Left cardiac atrium (tissue), 4 donors: ENCODE data around the gene USP35. TPM values are rescaled to one million over a fixed set of nuclear protein-coding genes. Genes with fewer than 3 reads are reported as not detected.
"Not testable (repeated sequence)": the region's sequence is repeated elsewhere in the genome, so short reads cannot be mapped to it uniquely, and the experiment has no call there.

Source experiments
- ATAC-seq, 2 donors: fragments of 200-7000 bp; cut with Tn5 transposase; one replicate each; pipeline ENCODE4 v1.9.1; 2020; ENCODE audit warnings: mild to moderate bottlenecking in 2 of 2, moderate library complexity in 2 of 2
- DNase-seq: peaks from one replicate; pipeline ENCODE4 v3.0.0-alpha.2; 2020
- intact Hi-C, 2 donors: fragments of 100-400 bp; cut with DNase I; formaldehyde crosslinking; loops; one replicate each; pipeline versions ENCODE4 v1.14.1 to v1.15.1; 2022 to 2023
- total RNA-seq, 2 donors: library from RNA; stranded (reverse); fragmentation: NEBNext Ultra II Directional; extraction: Animal tissue kit (Norgen Biotek cat#: 25700); gene quantifications; one replicate each; pipeline ENCODE4 v1.2.1, GENCODE V29; 2021
- donor health status: DM: no; HTN: yes; CAD: no.
- donor health status: DM: no; HTN: yes; CAD: no; lungs with severe emphysema.
- donor health status: DM: yes; HTN: yes; CAD: no.
- donor health status: Dilated cardiomyopathy.

USP35 gene
- total RNA-seq, 2 donors from 2014 or later: 6.5 to 10.6 TPM

DNA sequence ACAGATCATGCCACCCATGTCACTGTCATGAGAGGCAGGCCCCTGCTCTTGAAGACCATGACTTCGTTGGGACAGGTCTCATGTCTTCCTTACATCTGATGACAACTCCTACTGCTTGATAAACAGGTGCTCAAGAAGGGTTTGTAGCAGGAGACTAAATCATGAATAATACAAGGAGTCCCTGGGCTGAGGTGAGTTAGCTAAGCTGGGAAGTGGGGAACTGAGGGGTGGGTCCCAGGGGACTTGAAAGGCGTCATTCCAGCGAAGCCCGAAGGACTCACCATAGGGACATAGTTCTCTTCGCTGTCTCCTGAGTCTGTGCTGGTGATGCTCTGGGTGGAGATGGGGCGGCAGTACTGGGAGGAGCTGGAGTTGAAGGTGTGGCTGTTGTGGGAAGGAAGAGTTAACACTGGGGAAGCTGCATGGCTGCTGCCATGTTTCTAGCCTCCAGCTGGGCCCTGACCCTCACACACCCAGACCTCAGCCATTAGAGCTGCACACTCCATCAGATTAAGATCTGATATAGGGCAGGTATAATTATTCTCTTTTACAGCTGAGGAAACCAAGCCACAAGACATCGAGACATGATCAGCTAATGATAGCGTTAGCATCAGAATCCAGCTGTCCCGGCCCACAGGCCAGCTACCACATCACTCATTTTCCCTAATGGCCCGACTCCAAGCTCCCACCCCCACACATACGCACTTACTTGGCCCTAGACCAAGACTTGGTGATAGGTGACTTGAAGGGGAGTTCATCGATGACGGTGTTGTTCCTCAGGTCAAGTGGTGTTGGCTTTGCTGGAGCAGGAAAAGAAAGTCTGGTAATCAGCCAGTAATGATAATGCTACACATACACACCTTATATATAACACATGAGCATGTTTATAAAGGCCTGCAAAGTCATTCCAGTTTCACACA, 32.9 kb downstream of the USP35 start:
- intact Hi-C loops: no loop called here
- ATAC-seq: no peak
- DNase-seq: no peak

GRCh38 chr11:78222726-78223125, 34.0 kb downstream of the USP35 start:
- intact Hi-C loops, DNase-seq: not testable (repeated sequence)

DNA sequence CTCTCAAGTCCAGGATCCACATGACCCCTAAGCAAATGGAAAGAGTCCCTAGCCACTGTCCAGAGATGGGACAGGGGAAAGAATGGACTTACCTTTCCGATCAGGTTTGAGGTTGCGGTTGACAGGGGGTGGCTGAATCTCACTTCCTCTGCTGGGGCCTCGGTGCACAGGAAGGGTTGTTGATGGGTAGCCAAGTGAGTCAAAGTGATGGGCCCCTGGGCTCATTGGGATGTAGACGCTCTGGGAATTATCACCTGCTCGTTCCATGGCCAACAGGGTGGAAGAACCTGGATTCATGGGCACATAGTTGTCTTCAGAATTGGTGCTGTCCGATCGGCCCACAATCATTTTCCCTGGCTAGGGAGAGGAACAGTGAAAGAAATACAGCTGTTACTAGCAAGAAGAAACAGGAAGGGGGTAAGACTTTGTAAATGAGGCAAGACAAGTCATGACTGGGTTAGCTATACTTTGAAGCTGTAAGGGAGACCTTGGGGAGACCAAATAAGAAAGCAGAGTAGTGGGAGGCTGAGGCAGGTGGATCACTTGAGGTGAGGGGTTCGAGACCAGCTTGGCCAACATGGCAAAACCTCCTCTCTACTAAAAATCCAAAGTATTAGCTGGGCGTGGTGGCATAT, 34.7 kb downstream of the USP35 start:
- intact Hi-C loops: no loop called here
- no peak for DNase-seq

More at GRCh38 chr11:78222726-78223125, 34.0 kb downstream of the USP35 start:
- not testable (repeated sequence) for ATAC-seq

DNA sequence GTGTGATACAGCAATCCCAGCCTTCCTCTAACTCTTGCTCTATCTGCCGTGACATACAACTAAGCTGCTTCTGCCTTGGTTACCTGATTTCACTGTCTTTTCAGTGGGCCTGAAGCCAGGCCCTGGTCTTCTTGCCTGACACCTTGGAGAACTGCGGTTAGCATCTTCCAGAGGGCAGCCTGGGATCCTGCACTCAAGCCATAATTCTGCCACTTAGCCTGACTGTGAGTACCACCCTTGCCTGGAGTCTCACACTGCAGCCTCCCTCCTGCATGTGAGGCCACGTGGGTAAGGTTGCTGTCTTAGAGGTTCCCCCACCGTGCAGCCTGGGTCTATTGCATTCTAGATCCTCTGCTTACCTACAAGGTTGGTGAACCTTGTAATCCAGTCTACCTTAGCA, 35.8 kb downstream of the USP35 start:
- no peak for DNase-seq
- no peak for ATAC-seq
- intact Hi-C loops: no loop called here

More for the DNA sequence above, 34.7 kb downstream of the USP35 start:
- ATAC-seq: no peak

DNA sequence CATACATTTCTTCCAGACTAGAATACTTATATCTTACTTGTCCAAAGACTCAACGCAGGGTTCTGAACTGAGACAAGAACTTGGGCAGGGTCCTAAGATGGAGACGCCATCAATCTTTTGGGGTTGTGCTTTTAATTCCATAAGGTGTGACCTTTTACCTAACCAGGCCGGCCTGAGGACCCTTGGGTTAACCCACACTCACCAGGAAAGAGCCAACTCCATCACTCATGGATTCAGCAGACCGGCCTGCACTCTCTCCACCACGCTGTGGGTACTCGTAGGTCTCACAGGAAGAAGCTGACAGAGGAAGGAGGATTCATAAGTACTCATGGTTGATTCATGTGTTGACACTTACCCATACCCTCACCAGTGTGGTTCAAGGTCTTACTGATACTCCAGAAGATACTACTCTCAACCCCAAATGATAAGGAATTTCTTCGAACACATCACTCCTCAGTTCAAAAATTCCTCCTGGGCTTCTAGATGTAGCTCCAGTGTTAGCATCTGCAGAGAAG, 36.2 kb downstream of the USP35 start:
- no peak for DNase-seq
- no peak for ATAC-seq
- intact Hi-C loops: loop anchor here (5.0 kb wide), 2 partner anchors 192 to 337 kb away; partner anchors contain the start of gene GAB2 (in 1 of the 2)

DNA sequence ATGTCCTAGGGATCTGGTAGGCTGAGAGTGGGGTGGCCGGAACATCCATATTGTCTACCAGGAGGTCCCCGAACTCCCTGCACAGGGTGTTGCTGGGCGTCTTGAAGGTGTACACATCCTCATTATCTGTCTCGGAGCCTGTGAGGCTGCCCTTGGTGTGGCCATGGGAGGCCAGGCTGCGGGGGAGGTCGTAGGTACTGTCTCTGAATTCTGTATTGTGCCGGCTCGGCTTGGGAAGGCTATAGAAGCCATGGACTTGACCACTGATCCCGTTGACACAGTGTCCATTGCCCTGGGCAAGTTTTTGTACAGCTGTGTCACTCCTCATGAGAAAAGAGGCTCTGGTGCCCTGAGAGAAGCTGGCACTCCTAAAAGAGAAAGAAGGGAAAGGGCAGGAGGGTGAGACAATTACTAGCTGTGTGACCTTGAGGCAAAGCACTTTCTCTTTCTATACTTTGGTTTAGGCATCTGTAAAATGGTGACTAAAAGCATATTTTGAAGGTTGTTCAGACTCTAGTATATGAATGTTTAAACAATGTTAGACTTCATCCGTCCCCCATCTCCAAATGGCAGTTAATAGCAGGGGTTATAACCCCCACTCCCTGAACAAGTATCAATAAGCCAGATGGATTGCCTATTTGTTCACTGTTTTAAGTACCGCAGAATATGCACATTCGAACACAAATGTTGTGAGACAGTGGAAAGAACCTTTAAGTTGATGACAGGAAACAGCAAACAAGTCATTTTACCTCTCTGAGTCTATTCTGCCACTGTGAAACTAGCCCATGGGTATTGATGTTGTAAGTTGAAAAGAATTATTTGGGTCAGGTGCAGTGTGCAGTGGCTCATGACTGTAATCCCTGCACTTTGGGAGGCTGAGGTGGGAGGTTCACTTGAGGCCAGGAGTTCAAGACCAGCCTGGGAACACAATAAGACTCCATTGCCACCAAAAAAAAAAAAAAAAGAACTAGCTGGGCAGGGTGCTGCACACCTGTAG, 38.3 kb downstream of the USP35 start:
- ATAC-seq (no peak), DNase-seq (no peak)
- intact Hi-C loops: loop anchor here (5.0 kb wide), 2 partner anchors 190 to 335 kb away; partner anchors contain the start of gene GAB2 (in 1 of the 2)

DNA sequence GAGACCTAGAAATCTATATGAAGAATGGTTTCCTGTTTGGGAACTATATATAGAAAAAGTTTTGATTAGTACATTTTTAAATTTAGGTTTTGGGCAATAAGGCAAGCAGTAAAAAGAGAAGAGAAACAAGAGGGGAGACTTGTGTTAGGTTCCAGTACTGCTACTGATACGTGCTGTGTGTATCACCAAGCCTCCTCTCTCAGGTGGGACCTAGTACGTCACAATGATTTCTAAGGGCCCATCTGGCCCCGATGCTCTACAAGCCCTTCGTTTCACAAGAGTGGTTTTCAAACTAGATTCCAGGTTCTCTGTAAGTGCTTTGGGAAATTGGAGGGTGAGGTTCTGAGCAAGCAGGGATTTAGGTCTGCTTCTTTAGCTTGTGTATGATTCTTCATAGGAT, 39.2 kb downstream of the USP35 start:
- intact Hi-C loops: loop anchor here (2.0 to 5.0 kb wide), 3 partner anchors 189 to 335 kb away; partner anchors contain the start of gene GAB2 (in 1 of the 2)
- DNase-seq (no peak), ATAC-seq (no peak)

- DNase-seq: no peak
- peak; percentile 50 to 60 for ATAC-seq
- intact Hi-C loops: loop anchor here (2.0 to 5.0 kb wide), 3 partner anchors 189 to 334 kb away; partner anchors contain the start of gene GAB2 (in 1 of the 2)
These were observed 39.7 kb downstream of the USP35 start for GRCh38 chr11:78228467-78228866.

DNA sequence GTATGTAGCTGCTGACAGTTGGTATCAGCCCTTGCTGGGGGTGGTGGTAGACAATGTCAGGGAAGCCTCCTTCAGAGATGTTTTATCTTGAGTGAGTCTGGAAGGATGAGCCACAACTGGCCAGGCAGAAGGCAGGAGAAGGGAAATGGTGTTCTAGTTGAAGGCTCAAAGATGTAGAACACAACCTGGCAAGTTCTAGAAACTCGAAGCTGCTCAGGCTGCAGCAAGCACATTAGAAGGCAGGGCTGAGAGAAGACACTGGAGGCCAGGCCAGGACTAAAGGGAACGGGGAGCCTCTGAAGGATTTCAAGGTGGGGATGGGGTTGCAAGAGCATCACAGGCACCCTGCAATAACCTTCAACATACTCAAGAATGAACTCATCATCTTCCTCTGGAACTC, 40.4 kb downstream of the USP35 start:
- intact Hi-C loops: loop anchor here (2.0 to 5.0 kb wide), 3 partner anchors 188 to 334 kb away; partner anchors contain the start of gene GAB2 (in 1 of the 2)
- ATAC-seq (no peak), DNase-seq (no peak)

- DNase-seq (no peak), ATAC-seq (peak; percentile 64 to 67)
- intact Hi-C loops: loop anchor here in 1 of 2 donors (5.0 kb wide), 1 partner anchor 187 kb away; the partner anchor contains the start of gene GAB2
These were observed 41.6 kb downstream of the USP35 start for GRCh38 chr11:78230161-78230877.

DNA sequence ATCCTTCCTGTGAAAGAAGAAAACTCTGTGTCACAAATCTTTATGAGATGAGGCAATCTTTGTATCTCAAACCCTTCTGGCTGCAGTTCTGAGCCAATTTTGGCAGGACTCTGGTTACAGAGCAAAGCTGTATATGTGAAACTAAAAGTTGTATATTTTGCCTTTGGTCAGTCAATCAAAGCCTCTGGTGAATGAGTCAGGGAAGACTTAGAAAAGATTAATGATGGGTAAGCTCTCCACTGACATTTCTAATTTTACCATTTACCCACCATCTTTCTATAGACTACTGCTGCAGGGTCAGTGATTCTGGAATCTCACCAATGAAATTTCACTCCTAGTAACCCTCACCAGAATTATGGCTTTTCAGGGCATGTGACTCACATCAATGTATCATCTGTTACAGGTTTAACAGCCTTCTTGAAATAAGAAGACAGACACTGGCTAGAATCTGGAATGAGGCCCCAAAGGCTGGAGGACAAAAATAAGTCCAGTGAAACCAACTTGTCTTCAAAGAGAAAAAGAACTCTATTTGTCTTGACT, 43.3 kb downstream of the USP35 start:
- intact Hi-C loops: loop anchor here in 1 of 2 donors (5.0 kb wide), 1 partner anchor 185 kb away; the partner anchor contains the start of gene GAB2
- peak in 1 of 2 donors; percentile 43 for ATAC-seq
- DNase-seq: no peak

- intact Hi-C loops: loop anchor here in 1 of 2 donors (5.0 kb wide), 1 partner anchor 184 kb away; the partner anchor contains the start of gene GAB2
- not testable (repeated sequence) for DNase-seq, ATAC-seq
These were observed 44.3 kb downstream of the USP35 start for GRCh38 chr11:78233046-78233445.

DNA sequence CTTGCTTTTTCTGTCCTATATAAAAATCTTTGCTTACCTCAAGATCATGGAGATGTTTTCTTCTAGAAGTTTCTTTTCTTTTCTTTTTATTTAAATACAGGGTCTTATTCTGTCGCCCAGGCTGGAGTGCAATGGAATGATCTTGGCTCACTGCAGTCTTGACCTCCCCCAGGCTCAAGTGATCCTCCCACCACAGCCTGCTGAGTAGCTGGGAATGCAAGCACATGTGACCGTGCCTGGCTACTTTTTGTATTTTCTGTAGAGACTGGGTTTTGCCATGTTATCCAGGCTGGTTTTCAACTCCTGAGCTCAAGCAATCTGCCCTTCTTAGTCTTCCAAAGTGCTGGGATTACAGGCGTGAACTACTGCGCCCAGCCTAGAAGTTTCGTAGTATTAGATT, 45.3 kb downstream of the USP35 start:
- ATAC-seq (no peak), DNase-seq (no peak)
- intact Hi-C loops: loop anchor here in 1 of 2 donors (5.0 kb wide), 1 partner anchor 183 kb away; the partner anchor contains the start of gene GAB2

GRCh38 chr11:78237293-78238046, 48.8 kb downstream of the USP35 start:
- intact Hi-C loops: no loop called here

DNA sequence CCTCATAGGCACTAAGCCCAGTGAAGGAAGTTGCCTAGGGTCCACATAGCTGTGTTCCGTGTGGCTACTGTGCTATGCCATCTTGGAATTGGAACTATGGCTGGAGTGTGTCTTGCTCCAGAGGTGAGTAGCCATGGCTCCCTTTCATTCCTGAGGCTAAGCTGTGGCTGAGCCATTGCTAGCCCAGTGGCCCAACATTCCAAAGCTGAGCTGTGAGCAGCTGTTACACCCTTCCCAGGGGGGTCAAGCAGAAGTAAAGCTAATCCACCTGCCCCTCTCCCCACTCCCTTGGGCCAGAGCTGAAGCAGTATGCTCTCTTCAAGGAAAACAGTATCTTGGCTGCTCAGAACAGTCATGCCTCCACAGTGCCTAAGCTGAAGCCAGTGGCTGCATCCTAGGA, 51.1 kb downstream of the USP35 start:
- DNase-seq (no peak), ATAC-seq (no peak)
- intact Hi-C loops: no loop called here

More at GRCh38 chr11:78237293-78238046, 48.8 kb downstream of the USP35 start:
- ATAC-seq: no peak
- no peak for DNase-seq

- intact Hi-C loops: no loop called here
- no peak for ATAC-seq
These were observed 52.8 kb downstream of the USP35 start for GRCh38 chr11:78241475-78241874.

More at GRCh38 chr11:78241475-78241874, 52.8 kb downstream of the USP35 start:
- no peak for DNase-seq
